ENCODE data around the gene GPR65.

GRCh38 chr14:88040146-88040545, 35.2 kb downstream of the GPR65 start:
- TF ChIP-seq, protein P1, sequence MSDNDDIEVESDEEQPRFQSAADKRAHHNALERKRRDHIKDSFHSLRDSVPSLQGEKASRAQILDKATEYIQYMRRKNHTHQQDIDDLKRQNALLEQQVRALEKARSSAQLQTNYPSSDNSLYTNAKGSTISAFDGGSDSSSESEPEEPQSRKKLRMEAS (CRISPR knock-in tag; IDR thresholded peaks at IDR 0.05), result no peak
- TF ChIP-seq FOS (IDR thresholded peaks at IDR 0.05; ENCODE audit: extremely low read depth, insufficient read length) (no peak), ERF (CRISPR knock-in tag; IDR thresholded peaks at IDR 0.05) (no peak), ZNF140 (CRISPR knock-in tag; IDR thresholded peaks at IDR 0.05) (no peak), POLR2A (conservative IDR thresholded peaks at IDR 0.05) (no peak), ZBTB8A (IDR thresholded peaks at IDR 0.05; ENCODE audit: partially characterized antibody) (no peak)
- TF ChIP-seq, protein P2, sequence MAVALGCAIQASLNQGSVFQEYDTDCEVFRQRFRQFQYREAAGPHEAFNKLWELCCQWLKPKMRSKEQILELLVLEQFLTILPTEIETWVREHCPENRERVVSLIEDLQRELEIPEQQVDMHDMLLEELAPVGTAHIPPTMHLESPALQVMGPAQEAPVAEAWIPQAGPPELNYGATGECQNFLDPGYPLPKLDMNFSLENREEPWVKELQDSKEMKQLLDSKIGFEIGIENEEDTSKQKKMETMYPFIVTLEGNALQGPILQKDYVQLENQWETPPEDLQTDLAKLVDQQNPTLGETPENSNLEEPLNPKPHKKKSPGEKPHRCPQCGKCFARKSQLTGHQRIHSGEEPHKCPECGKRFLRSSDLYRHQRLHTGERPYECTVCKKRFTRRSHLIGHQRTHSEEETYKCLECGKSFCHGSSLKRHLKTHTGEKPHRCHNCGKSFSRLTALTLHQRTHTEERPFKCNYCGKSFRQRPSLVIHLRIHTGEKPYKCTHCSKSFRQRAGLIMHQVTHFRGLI (CRISPR knock-in tag; IDR thresholded peaks at IDR 0.05), result no peak

Data from K562 (cell line).